ENCODE data around the gene NFIB.

NFIB gene

DNA sequence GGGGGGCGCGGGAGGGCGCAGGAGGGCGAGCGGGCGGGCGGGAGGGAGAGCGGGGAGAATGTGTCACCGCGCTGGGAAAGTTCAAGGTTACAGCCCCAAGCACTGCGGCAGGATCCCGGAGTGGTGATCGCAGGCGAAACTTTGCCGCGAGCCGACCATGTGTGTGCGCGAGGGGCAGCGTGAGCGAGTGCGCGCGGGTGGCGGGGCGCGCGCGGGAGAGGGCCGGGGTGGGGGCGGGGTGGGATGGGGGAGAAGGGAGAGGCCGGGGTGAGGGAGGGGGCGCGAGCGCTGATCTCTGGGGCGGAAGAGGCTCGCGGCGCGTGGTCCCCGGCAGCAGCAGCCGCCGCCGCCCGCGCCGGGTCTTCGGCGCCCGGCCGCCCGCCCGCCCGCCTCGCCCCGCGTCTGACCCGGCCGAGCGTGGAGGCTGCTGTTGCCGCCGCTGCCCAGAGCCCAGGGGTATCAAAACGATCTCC is at the start of gene NFIB:
TSS of gene NFIB (minus strand) at position 191 of the 473 bp plus-strand sequence. CDS start 630 bp downstream, outside the sequence.
- in situ Hi-C loops (cut with MboI; ENCODE audit: low sequenced_read_pairs): no loop called here

GRCh38 chr9:14362175-14362574 is 48.2 kb upstream of the NFIB start:
- in situ Hi-C loops (cut with MboI; ENCODE audit: low sequenced_read_pairs): loop anchor here (25.0 kb wide), 1 partner anchor 925 kb away; no protein-coding TSS in a partner anchor

- in situ Hi-C loops (cut with MboI; ENCODE audit: low sequenced_read_pairs): loop anchor here (25.0 kb wide), 1 partner anchor 924 kb away; no protein-coding TSS in a partner anchor
Observed at GRCh38 chr9:14361074-14361473, 47.1 kb upstream of the NFIB start.

DNA sequence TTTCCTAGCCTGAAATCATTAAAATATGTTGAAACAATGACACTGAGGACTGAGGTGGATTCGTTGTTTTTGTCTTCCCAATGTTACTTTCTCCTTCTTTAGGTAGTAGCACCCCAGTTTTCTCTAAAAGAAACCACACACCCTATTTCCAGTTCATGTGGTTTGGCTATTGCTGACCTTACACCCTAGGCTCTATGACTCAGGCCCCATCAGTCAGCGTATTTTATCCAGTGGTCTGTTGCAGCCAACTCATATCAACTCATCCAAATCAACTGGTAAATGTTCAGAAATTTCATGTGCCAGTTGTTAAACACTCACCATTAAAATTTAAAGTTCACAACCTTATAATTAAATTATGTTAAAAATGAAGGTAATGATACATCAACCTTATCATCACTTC is 44.6 kb upstream of the NFIB start:
- in situ Hi-C loops (cut with MboI; ENCODE audit: low sequenced_read_pairs): loop anchor here (25.0 kb wide), 1 partner anchor 921 kb away; no protein-coding TSS in a partner anchor

GRCh38 chr9:14356351-14357265 is 42.7 kb upstream of the NFIB start:
- in situ Hi-C loops (cut with MboI; ENCODE audit: low sequenced_read_pairs): loop anchor here (25.0 kb wide), 1 partner anchor 919 kb away; no protein-coding TSS in a partner anchor

DNA sequence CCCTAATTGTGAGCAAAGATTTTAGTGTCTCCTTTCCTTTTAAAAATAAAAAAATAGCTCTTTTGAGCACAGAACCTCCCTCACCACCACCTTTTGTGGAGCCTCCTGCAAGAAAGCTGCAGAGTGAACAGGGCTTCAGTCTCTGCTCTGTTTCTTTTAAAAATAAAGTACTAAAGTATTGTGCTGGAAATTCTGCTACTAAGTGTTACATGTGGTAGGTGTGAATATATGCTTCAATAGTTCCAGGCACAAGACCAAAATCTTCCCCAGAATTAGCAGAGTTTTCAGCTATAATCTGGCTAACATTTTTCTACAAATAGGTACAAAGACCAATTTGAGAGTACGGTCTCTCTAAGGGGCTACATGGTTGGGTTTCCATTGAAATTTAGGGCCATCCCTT is 40.3 kb upstream of the NFIB start:
- in situ Hi-C loops (cut with MboI; ENCODE audit: low sequenced_read_pairs): loop anchor here (25.0 kb wide), 1 partner anchor 917 kb away; no protein-coding TSS in a partner anchor

DNA sequence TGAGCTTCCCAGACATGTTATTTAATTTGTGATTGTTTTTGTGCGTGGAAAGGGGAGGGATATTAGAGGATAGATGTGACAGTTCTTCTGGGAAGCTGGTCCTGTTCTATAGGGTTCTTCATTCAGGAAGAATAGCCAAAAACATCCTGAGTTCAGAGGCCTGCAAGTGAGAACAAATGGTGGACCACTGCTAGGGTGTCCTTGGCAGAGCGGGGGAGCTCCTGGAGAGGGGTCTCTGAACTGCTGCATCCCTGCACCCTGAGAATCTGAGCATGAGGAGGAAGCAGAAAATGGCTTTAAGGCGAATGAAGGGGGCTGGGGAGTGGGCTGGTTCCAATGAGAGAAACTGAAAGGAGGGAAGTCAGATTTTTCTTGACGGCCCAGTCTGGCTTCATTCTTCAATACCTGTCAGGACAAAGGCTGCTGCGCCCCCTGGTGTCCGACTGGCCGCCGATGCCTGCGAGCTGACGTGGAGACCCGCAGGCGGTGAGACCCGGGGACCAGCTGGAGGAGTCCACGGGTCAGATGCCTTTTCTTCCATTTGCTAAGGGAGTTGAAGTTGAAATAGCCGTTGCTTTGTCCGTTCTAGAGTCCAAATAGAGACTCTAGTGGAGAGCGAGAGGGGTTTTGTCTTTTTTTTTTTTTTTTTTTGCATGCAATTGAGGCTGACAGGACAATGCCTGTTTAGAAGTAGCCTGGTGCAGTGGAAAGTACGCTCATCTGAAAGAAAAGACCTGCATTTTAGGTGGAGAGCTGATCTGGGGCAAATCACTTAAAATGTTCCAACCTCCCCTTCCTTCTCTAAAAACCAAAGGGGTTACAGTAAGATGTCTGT is 39.5 kb upstream of the NFIB start:
- in situ Hi-C loops (cut with MboI; ENCODE audit: low sequenced_read_pairs): loop anchor here (25.0 kb wide), 1 partner anchor 916 kb away; no protein-coding TSS in a partner anchor

GRCh38 chr9:14352503-14352902 is 38.6 kb upstream of the NFIB start:
- in situ Hi-C loops (cut with MboI; ENCODE audit: low sequenced_read_pairs): loop anchor here (25.0 kb wide), 1 partner anchor 915 kb away; no protein-coding TSS in a partner anchor

DNA sequence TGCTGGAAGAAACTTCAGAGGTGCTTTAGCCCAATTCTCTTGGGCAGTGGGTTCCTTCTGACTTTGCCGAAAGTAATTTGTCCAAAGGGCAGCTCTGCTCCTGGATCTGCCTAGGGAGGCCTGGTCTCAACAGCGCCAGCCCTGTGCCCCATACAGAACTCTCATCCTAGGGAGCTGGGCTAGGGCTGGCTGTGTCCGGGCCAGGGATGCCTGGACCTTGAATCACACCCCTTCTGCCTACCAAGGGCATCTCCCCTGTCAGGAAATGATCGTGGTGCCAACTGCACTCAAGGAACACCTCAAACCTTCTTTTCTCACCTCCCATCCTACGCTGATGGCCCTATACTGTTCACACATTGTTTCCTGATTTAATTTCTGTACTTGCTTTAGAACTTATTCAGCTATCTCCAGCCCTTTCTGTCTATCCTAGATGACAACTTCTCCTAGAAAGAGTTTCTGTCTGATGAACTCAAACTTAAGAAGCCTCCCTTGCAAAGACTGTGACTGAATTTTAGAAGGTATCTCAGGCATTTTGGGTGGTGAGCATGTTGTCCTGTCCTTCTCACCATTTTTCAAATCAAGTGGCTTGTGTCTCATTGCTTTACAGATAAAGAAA is 37.4 kb upstream of the NFIB start:
- in situ Hi-C loops (cut with MboI; ENCODE audit: low sequenced_read_pairs): loop anchor here (25.0 kb wide), 1 partner anchor 914 kb away; no protein-coding TSS in a partner anchor

- in situ Hi-C loops (cut with MboI; ENCODE audit: low sequenced_read_pairs): loop anchor here (25.0 kb wide), 1 partner anchor 913 kb away; no protein-coding TSS in a partner anchor
Observed at GRCh38 chr9:14350754-14351153, 36.8 kb upstream of the NFIB start.

- in situ Hi-C loops (cut with MboI; ENCODE audit: low sequenced_read_pairs): loop anchor here (25.0 kb wide), 1 partner anchor 913 kb away; no protein-coding TSS in a partner anchor
Observed at GRCh38 chr9:14350349-14350728, 36.4 kb upstream of the NFIB start.

GRCh38 chr9:14349447-14350348 is 35.8 kb upstream of the NFIB start:
- in situ Hi-C loops (cut with MboI; ENCODE audit: low sequenced_read_pairs): loop anchor here (25.0 kb wide), 1 partner anchor 912 kb away; no protein-coding TSS in a partner anchor

GRCh38 chr9:14349146-14349446 is 35.2 kb upstream of the NFIB start:
- in situ Hi-C loops (cut with MboI; ENCODE audit: low sequenced_read_pairs): no loop called here

GRCh38 chr9:14348373-14349145 is 34.6 kb upstream of the NFIB start:
- in situ Hi-C loops (cut with MboI; ENCODE audit: low sequenced_read_pairs): no loop called here

- in situ Hi-C loops (cut with MboI; ENCODE audit: low sequenced_read_pairs): no loop called here
Observed at GRCh38 chr9:14348123-14348372, 34.1 kb upstream of the NFIB start.

- in situ Hi-C loops (cut with MboI; ENCODE audit: low sequenced_read_pairs): no loop called here
Observed at GRCh38 chr9:14347406-14348122, 33.6 kb upstream of the NFIB start.

GRCh38 chr9:14346811-14347405 is 33.0 kb upstream of the NFIB start:
- in situ Hi-C loops (cut with MboI; ENCODE audit: low sequenced_read_pairs): no loop called here

- in situ Hi-C loops (cut with MboI; ENCODE audit: low sequenced_read_pairs): no loop called here
Observed at GRCh38 chr9:14346231-14346791, 32.4 kb upstream of the NFIB start.

Measured in HL-60/S4 (cell line).